Brain microvascular endothelial cell (primary cell): Measurements from ENCODE around the gene DGKB.

Experiments
- DNase-seq: peaks from one replicate; pipeline ENCODE4 v3.0.0-alpha.2; 2020
- H3K27ac ChIP-seq: fragments of 250-450 bp; sonication (Bioruptor Pico); 2 replicates; pipeline ENCODE4 v1.5.1; 2020; ENCODE audit warnings: mild to moderate bottlenecking, moderate library complexity
- H3K27me3 ChIP-seq: fragments of 250-450 bp; sonication (Bioruptor Pico); replicated peaks from 2 replicates; pipeline ENCODE4 v1.5.1; 2020; ENCODE audit warnings: mild to moderate bottlenecking
- H3K36me3 ChIP-seq: fragments of 250-450 bp; sonication (Bioruptor Pico); replicated peaks from 2 replicates; pipeline ENCODE4 v1.5.1; 2020; ENCODE audit warnings: mild to moderate bottlenecking
- H3K4me3 ChIP-seq: 2 replicates; pipeline ENCODE4 v1.5.1; 2011; ENCODE audit warnings: low read depth, mild to moderate bottlenecking, control low read depth, low read length, moderate library complexity
- CTCF ChIP-seq: IDR thresholded peaks from 2 replicates; pipeline ENCODE4 v1.5.1; 2011; ENCODE audit warnings: low read depth, mild to moderate bottlenecking, moderate library complexity, low read length, control low read depth, inconsistent platforms; ENCODE audit errors: missing control alignments
- in situ Hi-C: cut with HindIII; loops from 2 replicates; pipeline ENCODE4 v1.10.0; 2017; ENCODE audit warnings: low sequenced_read_pairs, low pct_ligation_motif_present

DGKB gene

DNA sequence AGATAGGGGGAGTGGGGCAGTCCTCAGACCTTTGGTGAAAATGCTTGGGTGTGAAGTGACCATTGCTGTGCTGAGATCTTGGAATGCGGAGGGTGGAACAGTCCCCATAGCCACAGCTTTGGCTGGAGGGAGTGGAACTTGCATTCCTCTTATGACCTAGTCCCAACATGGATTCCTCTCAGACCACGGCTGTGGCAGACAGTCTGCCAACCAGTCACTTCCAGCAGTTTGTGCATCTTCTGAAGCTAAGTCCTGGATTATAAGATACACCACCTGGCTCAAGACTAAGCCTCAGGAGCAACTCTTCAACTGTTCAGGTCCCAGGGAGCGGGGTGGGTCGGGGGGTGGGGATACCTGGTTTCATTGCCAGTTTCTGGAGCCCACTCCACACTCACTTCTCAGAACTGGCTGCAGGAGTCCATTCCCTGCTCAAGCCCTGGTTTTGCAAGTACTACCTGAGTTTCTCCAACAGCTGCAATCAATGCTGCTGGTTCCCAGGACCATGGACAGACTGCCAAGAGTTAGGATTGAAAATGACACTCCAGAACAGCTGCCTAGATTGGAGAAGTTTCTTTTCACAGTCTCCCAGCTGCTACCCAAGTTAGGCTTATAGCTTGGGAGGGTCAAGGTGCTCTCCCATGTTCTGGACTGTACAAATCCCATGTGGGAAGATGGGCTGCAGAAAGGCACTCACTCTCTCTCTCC lies 29.1 kb upstream of the DGKB start:
- H3K27ac ChIP-seq = no peak overlapping the region
- TF ChIP-seq CTCF = no peak
- no peak overlapping the region for H3K4me3 ChIP-seq
- no peaks in the 10 kb centered on the region for H3K27me3 ChIP-seq
- no peak for DNase-seq
- in situ Hi-C loops = no loop called here
- H3K36me3 ChIP-seq = no peaks in the 10 kb centered on the region

DNA sequence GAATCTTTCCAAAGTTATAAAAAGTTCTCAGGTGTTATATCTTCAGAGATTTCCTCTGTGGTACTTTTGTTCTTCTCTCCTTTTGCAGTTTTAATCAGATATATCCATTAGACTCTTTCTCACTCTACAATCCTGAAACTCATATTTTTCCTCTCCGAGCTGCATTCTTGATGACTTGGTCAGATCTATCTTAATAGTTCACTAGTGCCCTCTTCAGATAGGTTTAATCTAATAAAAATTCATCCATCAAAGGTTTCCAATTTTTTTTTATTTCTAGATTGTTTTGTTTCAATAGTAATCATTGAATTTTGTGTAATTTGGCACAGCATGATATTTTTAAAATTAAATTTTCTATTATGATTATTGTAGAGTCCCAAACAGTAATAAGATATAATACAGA lies 21.8 kb upstream of the DGKB start:
- H3K4me3 ChIP-seq = no peak overlapping the region
- TF ChIP-seq CTCF = no peak
- DNase-seq = no peak
- H3K27me3 ChIP-seq = no peaks in the 10 kb centered on the region
- no peak overlapping the region for H3K27ac ChIP-seq
- H3K36me3 ChIP-seq = no peaks in the 10 kb centered on the region
- in situ Hi-C loops = no loop called here

DNA sequence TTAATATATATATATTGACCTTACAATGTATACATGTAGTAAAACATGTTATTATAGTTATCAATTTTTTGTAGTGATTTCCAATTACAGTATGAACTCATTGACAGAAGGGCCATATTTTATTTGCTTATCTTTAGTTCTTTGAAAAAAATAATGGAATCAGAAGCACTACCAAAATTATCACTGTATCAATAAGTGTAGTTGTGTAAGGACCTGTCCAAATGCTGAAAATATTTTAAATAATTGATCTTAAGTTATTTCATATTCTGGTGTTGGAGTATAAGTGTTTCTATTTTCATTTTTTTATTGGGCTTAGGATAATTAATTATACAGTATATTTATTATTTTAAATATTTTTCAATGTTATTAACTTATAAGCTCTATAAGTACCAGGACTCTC lies 8.5 kb upstream of the DGKB start:
- no peaks in the 10 kb centered on the region for H3K36me3 ChIP-seq
- H3K27me3 ChIP-seq = no peaks in the 10 kb centered on the region
- TF ChIP-seq CTCF = no peak
- DNase-seq = no peak
- no peak overlapping the region for H3K4me3 ChIP-seq
- H3K27ac ChIP-seq = no peak overlapping the region
- in situ Hi-C loops = no loop called here

- in situ Hi-C loops = no loop called here
These were observed 6.1 kb upstream of the DGKB start for GRCh38 chr7:14908697-14909096.

GRCh38 chr7:14905764-14906163 lies 3.2 kb upstream of the DGKB start:
- Histone ChIP-seq H3K27ac (no peak overlapping the region), H3K36me3 (no peaks in the 10 kb centered on the region), H3K27me3 (no peaks in the 10 kb centered on the region), H3K4me3 (no peak overlapping the region)
- no peak for DNase-seq
- in situ Hi-C loops = no loop called here
- no peak for TF ChIP-seq CTCF

More at GRCh38 chr7:14908697-14909096, 6.1 kb upstream of the DGKB start:
- Histone ChIP-seq H3K27ac (no peak overlapping the region), H3K36me3 (no peaks in the 10 kb centered on the region), H3K4me3 (no peak overlapping the region), H3K27me3 (no peaks in the 10 kb centered on the region)
- DNase-seq = no peak
- TF ChIP-seq CTCF = no peak

- DNase-seq = no peak
- no peak overlapping the region for H3K4me3 ChIP-seq
These were observed 2.5 kb downstream of the DGKB start for GRCh38 chr7:14900051-14900450.

More at GRCh38 chr7:14900051-14900450, 2.5 kb downstream of the DGKB start:
- no peaks in the 10 kb centered on the region for H3K27me3 ChIP-seq
- in situ Hi-C loops = no loop called here
- H3K27ac ChIP-seq = no peak overlapping the region
- TF ChIP-seq CTCF = no peak
- H3K36me3 ChIP-seq = no peaks in the 10 kb centered on the region
